GM06990 (cell line): Measurements from ENCODE around the gene KCNQ2.
"Not testable (repeated sequence)": the region's sequence is repeated elsewhere in the genome, so short reads cannot be mapped to it uniquely, and the experiment has no call there.

Experiments
- DNase-seq: peaks from one replicate; pipeline ENCODE4 v3.0.0-alpha.2; 2011; ENCODE audit not compliant: insufficient read length; ENCODE audit errors: extremely low read depth
- H3K27me3 ChIP-seq: replicated peaks from 2 replicates; pipeline ENCODE4 v1.6.0; 2011; ENCODE audit warnings: low read length; ENCODE audit not compliant: control insufficient read depth, insufficient read depth
- H3K36me3 ChIP-seq: 2 replicates; pipeline ENCODE4 v1.5.1; 2011; ENCODE audit warnings: low read length; ENCODE audit not compliant: control insufficient read depth, insufficient read depth
- H3K4me3 ChIP-seq: replicated peaks from 2 replicates; pipeline ENCODE4 v1.5.1; 2011; ENCODE audit warnings: low read depth, mild to moderate bottlenecking, control low read depth, low read length
- CTCF ChIP-seq: IDR thresholded peaks from 2 replicates; pipeline ENCODE4 v1.5.1; 2011; ENCODE audit warnings: low read length, control low read depth, mild to moderate bottlenecking, inconsistent platforms; ENCODE audit not compliant: insufficient read depth, poor library complexity, severe bottlenecking

The KCNQ2 gene

GRCh38 chr20:63384336-63384735 lies 88.1 kb downstream of the KCNQ2 start:
- no peak overlapping the region for H3K4me3 ChIP-seq
- no peaks in the 10 kb centered on the region for H3K27me3 ChIP-seq
- no peak for TF ChIP-seq CTCF
- H3K36me3 ChIP-seq = no peaks in the 10 kb centered on the region
- no peak for DNase-seq

- no peaks in the 10 kb centered on the region for H3K36me3 ChIP-seq
- no peak overlapping the region for H3K4me3 ChIP-seq
- DNase-seq = no peak
- no peak for TF ChIP-seq CTCF
- H3K27me3 ChIP-seq = no peaks in the 10 kb centered on the region
Measured at GRCh38 chr20:63383556-63383955, 88.9 kb downstream of the KCNQ2 start.

GRCh38 chr20:63382551-63383300 lies 89.7 kb downstream of the KCNQ2 start:
- H3K4me3 ChIP-seq = no peak overlapping the region
- TF ChIP-seq CTCF = no peak
- DNase-seq = no peak
- H3K27me3 ChIP-seq = no peaks in the 10 kb centered on the region
- H3K36me3 ChIP-seq = no peaks in the 10 kb centered on the region

GRCh38 chr20:63381781-63382431 lies 90.5 kb downstream of the KCNQ2 start:
- no peaks in the 10 kb centered on the region for H3K27me3 ChIP-seq
- TF ChIP-seq CTCF = peak; percentile 94
- H3K4me3 ChIP-seq = no peak overlapping the region
- H3K36me3 ChIP-seq = no peaks in the 10 kb centered on the region
- no peak for DNase-seq

GRCh38 chr20:63380346-63380870 lies 92.0 kb downstream of the KCNQ2 start:
- no peak for TF ChIP-seq CTCF

GRCh38 chr20:63379872-63380271 lies 92.6 kb downstream of the KCNQ2 start:
- DNase-seq, H3K36me3 ChIP-seq, H3K27me3 ChIP-seq: not testable (repeated sequence)

More at GRCh38 chr20:63380346-63380870, 92.0 kb downstream of the KCNQ2 start:
- Histone ChIP-seq H3K36me3 (no peaks in the 10 kb centered on the region), H3K4me3 (no peak overlapping the region), H3K27me3 (no peaks in the 10 kb centered on the region)
- no peak for DNase-seq

More at GRCh38 chr20:63379872-63380271, 92.6 kb downstream of the KCNQ2 start:
- not testable (repeated sequence) for H3K4me3 ChIP-seq
